Lung (tissue), 12 donors: ENCODE results near the gene SMIM20. TPM values are rescaled to one million over a fixed set of nuclear protein-coding genes. Genes with fewer than 3 reads are reported as not detected.

Source experiments
- ATAC-seq: fragments of 200-7000 bp; cut with Tn5 transposase; one replicate; pipeline ENCODE4 v1.9.1; 2020; ENCODE audit warnings: moderate number of reproducible peaks; ENCODE audit not compliant: insufficient read depth, low FRiP score
- DNase-seq, 3 donors: peaks; one replicate each; pipeline ENCODE4 v3.0.0-alpha.2; 2013 to 2017
- H3K27ac ChIP-seq, 2 donors: one replicate each; pipeline ENCODE4 v1.5.1; 2013; ENCODE audit warnings: mild to moderate bottlenecking in 2 of 2, moderate library complexity in 2 of 2, control low read depth in 1 of 2, inconsistent platforms in 1 of 2, low read depth in 1 of 2, low read length in 1 of 2
- H3K27me3 ChIP-seq, 3 donors: one replicate each; pipeline ENCODE4 v1.5.1; 2013; ENCODE audit warnings: low read length in 2 of 3; ENCODE audit not compliant: control insufficient read depth in 3 of 3, insufficient read depth in 3 of 3
- H3K36me3 ChIP-seq, 4 donors: one replicate each; pipeline ENCODE4 v1.5.1; 2013; ENCODE audit warnings: low read length in 4 of 4, mild to moderate bottlenecking in 1 of 4, moderate library complexity in 1 of 4; ENCODE audit not compliant: control insufficient read depth in 4 of 4, insufficient read depth in 4 of 4
- H3K4me1 ChIP-seq, 5 donors: one replicate each; pipeline ENCODE4 v1.5.1; 2013; ENCODE audit warnings: low read length in 5 of 5, mild to moderate bottlenecking in 2 of 5, moderate library complexity in 1 of 5; ENCODE audit not compliant: control insufficient read depth in 5 of 5, insufficient read depth in 5 of 5
- H3K4me3 ChIP-seq: one replicate; pipeline ENCODE4 v1.5.1; 2013; ENCODE audit warnings: mild to moderate bottlenecking, control low read depth, moderate library complexity
- H3K9ac ChIP-seq, 2 donors: one replicate each; pipeline ENCODE4 v1.5.1; 2013; ENCODE audit warnings: low read length in 2 of 2, control low read depth in 1 of 2; ENCODE audit not compliant: insufficient read depth in 1 of 2
- H3K9me3 ChIP-seq, 4 donors: one replicate each; pipeline ENCODE4 v1.5.1; 2013; ENCODE audit warnings: low read length in 3 of 4, mild to moderate bottlenecking in 1 of 4, moderate library complexity in 1 of 4; ENCODE audit not compliant: control insufficient read depth in 4 of 4, insufficient read depth in 3 of 4
- WGBS, 2 donors: extraction: QIAGEN DNeasy Blood & Tissue Kit; methylation state at CpG; one replicate each; pipeline ENCODE4 v1.1.7; 2013; 5-methylcytosine and 5-hydroxymethylcytosine counted together
- polyA plus RNA-seq, 2 donors: library from polyadenylated mRNA; stranded (reverse); fragments of 200-250 nt; gene quantifications; one replicate each; pipeline ENCODE4 v1.2.1, GENCODE V29; 2013
- total RNA-seq, 2 donors: library from RNA; depleted of rRNA in 1 of 2; stranded (reverse); fragments of >200 nt in 1 of 2; gene quantifications; one replicate each; pipeline ENCODE4 v1.2.1, GENCODE V29; 2014 to 2021
- TF ChIP-seq, protein P1 (sequence below): IDR thresholded peaks from 2 replicates; pipeline ENCODE4 v1.5.1; 2012; ENCODE audit warnings: mild to moderate bottlenecking; ENCODE audit errors: control extremely low read depth, extremely low read depth
- donor health status: control.
- donor health status: control.
- donor health status: Bipolar disorder and iron deficiency.
- donor health status: healthy.
- donor health status: DM: yes; HTN: yes; CAD: no.

The SMIM20 gene
- total and polyA plus RNA-seq, 4 donors = 21.9 to 30.7 (median 26.8) TPM

DNA sequence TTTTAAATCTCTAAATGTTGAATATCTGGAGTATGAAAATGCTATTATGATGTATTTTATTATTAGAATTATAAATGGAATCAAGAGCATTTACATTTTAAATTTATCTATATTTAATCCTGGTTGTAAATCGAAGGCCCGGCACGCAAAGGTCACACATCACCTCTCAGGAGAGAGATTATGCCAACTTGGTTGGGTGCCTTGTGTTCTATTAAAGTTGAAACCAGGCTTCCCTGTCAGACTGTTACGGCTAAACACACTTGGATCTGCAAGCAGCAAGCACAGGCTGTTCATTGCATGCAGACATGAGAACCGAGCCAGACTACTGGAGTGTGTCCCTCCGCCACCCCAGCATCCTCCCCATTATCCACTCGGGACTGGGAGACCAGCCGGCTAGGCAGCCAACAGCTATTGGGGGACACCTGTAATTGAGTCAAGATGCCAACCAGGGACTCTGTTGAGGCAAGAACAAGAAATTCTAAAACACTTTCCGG is 34.9 kb upstream of the SMIM20 start:
- Histone ChIP-seq H3K4me1 (peaks cover 0 to 4% (median 0%) of the 10 kb centered on the region in 5 donors), H3K36me3 (no peaks in the 10 kb centered on the region), H3K4me3 (no peak overlapping the region), H3K27me3 (no peaks in the 10 kb centered on the region), H3K9me3 (peaks cover 0 to 3% (median 0%) of the 10 kb centered on the region in 4 donors), H3K27ac (no peak overlapping the region), H3K9ac (no peak overlapping the region)
- no peak for DNase-seq
- WGBS, 2 donors = 84 to 93% methylated on average over 9 of the region's 9 CpGs
- TF ChIP-seq, protein P1, sequence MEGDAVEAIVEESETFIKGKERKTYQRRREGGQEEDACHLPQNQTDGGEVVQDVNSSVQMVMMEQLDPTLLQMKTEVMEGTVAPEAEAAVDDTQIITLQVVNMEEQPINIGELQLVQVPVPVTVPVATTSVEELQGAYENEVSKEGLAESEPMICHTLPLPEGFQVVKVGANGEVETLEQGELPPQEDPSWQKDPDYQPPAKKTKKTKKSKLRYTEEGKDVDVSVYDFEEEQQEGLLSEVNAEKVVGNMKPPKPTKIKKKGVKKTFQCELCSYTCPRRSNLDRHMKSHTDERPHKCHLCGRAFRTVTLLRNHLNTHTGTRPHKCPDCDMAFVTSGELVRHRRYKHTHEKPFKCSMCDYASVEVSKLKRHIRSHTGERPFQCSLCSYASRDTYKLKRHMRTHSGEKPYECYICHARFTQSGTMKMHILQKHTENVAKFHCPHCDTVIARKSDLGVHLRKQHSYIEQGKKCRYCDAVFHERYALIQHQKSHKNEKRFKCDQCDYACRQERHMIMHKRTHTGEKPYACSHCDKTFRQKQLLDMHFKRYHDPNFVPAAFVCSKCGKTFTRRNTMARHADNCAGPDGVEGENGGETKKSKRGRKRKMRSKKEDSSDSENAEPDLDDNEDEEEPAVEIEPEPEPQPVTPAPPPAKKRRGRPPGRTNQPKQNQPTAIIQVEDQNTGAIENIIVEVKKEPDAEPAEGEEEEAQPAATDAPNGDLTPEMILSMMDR = no peak
- ATAC-seq = no peak

DNA sequence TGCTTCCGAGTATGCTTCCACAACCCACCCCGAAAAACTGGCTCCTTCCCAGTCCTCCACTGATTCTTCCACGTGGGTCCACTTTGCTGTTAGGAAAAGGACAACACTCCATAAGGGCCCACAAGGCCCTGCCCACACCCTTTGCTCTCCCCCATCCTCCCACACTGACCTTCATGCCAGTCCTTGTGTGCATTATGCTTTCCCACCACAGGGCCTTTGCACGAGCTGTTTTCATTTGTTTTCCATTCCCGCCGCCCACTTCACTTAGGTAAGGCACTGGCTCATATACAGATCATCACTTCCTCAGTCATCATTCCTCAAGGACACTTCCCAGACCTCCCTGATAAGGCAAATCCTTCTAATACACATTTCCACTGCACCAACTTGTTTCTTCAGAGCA is 34.4 kb upstream of the SMIM20 start:
- DNase-seq (no peak), ATAC-seq (no peak)
- Histone ChIP-seq H3K4me3 (no peak overlapping the region), H3K9me3 (peaks cover 0 to 3% (median 0%) of the 10 kb centered on the region in 4 donors), H3K27ac (no peak overlapping the region), H3K9ac (no peak overlapping the region), H3K4me1 (peaks cover 0 to 8% (median 0%) of the 10 kb centered on the region in 5 donors), H3K27me3 (no peaks in the 10 kb centered on the region), H3K36me3 (no peaks in the 10 kb centered on the region)
- TF ChIP-seq, protein P1 = no peak
- WGBS, 2 donors = 88 to 95% methylated on average over 6 of the region's 6 CpGs

DNA sequence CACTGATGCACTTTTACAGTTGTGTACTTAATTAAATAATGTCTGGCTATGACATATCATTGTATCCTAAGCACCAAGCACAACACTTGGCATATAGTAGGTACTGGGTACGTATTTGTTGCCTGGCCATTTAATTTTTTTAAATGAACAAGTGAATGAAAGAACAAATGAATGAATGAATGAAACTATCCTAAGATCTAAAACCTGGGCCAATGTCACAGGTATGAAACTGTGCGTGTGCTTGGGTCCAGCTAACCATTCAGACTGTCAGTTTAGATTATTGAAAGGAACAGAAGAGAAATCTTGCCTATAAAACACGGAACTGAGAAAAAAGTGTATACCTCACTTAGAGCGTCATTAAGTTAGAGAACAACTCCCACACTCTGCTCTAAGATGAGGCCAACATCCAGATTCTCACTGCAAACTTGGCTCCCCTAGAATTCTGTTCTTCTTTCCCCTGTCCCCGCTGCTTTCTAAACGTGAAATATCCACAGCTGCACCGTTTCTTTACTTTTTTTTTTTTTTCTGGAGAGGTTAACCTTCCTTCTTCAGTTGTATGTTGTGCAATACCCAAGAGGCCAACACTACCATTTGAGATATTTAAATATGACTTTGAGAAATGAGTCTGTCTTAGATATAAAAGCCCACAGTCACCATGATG is 33.9 kb upstream of the SMIM20 start:
- no peaks in the 10 kb centered on the region for H3K27me3 ChIP-seq
- no peak overlapping the region for H3K4me3 ChIP-seq
- ATAC-seq (no peak), DNase-seq (no peak)
- peaks cover 0 to 14% (median 0%) of the 10 kb centered on the region in 5 donors for H3K4me1 ChIP-seq
- no peaks in the 10 kb centered on the region for H3K36me3 ChIP-seq
- no peak overlapping the region for H3K9ac ChIP-seq
- WGBS, 2 donors = 50 to 51% methylated on average over 7 of the region's 7 CpGs
- TF ChIP-seq, protein P1 = no peak
- H3K9me3 ChIP-seq = peaks cover 0 to 3% (median 0%) of the 10 kb centered on the region in 4 donors
- no peak overlapping the region for H3K27ac ChIP-seq

GRCh38 chr4:25881193-25881592 is 32.8 kb upstream of the SMIM20 start:
- TF ChIP-seq, protein P1 = no peak
- Histone ChIP-seq H3K4me1 (peaks cover 0 to 14% (median 0%) of the 10 kb centered on the region in 5 donors), H3K4me3 (no peak overlapping the region), H3K9ac (no peak overlapping the region), H3K9me3 (peaks cover 0 to 3% (median 0%) of the 10 kb centered on the region in 4 donors), H3K27ac (no peak overlapping the region), H3K36me3 (no peaks in the 10 kb centered on the region), H3K27me3 (no peaks in the 10 kb centered on the region)
- DNase-seq (no peak), ATAC-seq (no peak)
- 64 to 72% methylated on average over 4 of the region's 4 CpGs for WGBS, 2 donors
